OCI-LY1 (cell line): ENCODE results near the gene ETFDH.

ENCODE experiments used
- EZH2 ChIP-seq: fragments of 200-600 bp; sonication (generic), shearing (Covaris generic); IDR thresholded peaks from 2 replicates; pipeline ENCODE4 v1.8.0; 2017; ENCODE audit warnings: borderline replicate concordance, mixed run types, mild to moderate bottlenecking, antibody characterized with exemption, low read length, moderate library complexity, mixed read lengths
- TF ChIP-seq, protein P1 (sequence below): fragments of 200-600 bp; sonication (generic), shearing (Covaris generic); IDR thresholded peaks from 2 replicates; pipeline ENCODE4 v1.5.1; 2017; ENCODE audit warnings: mild to moderate bottlenecking, antibody characterized with exemption, low read length, moderate library complexity, mixed read lengths

DNA sequence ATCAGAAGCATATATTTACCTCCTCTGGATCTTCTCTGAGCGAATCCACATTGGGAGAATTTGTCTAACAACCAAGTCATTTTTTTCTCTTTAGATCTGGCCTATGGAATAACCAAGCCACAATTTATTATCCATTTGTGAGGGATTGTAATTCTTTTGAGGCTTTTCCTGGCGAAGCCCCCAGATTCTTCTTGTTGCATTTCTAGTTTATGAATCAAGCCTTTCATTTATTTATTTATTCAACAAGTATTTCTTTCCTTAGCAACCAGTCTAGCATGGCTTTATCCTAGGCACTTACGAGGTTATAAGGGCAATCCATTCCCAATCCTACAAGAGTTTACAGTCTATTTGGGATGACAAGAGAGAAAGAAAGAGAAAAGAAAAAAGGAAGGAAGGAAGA lies 78.3 kb downstream of the ETFDH start:
- TF ChIP-seq, protein P1, sequence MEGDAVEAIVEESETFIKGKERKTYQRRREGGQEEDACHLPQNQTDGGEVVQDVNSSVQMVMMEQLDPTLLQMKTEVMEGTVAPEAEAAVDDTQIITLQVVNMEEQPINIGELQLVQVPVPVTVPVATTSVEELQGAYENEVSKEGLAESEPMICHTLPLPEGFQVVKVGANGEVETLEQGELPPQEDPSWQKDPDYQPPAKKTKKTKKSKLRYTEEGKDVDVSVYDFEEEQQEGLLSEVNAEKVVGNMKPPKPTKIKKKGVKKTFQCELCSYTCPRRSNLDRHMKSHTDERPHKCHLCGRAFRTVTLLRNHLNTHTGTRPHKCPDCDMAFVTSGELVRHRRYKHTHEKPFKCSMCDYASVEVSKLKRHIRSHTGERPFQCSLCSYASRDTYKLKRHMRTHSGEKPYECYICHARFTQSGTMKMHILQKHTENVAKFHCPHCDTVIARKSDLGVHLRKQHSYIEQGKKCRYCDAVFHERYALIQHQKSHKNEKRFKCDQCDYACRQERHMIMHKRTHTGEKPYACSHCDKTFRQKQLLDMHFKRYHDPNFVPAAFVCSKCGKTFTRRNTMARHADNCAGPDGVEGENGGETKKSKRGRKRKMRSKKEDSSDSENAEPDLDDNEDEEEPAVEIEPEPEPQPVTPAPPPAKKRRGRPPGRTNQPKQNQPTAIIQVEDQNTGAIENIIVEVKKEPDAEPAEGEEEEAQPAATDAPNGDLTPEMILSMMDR: no peak
- no peak for TF ChIP-seq EZH2
